Erythroblast (primary cell): ENCODE measurements around the gene ZNF773.

Source experiments
- GATA1 ChIP-seq: IDR thresholded peaks from 2 replicates; pipeline ENCODE4 v1.6.1; 2011; ENCODE audit warnings: low read depth, mild to moderate bottlenecking, control low read depth, low read length, moderate library complexity
- POLR2A ChIP-seq: IDR thresholded peaks from 2 replicates; pipeline ENCODE4 v1.6.1; 2011; ENCODE audit warnings: mild to moderate bottlenecking, low read length

DNA sequence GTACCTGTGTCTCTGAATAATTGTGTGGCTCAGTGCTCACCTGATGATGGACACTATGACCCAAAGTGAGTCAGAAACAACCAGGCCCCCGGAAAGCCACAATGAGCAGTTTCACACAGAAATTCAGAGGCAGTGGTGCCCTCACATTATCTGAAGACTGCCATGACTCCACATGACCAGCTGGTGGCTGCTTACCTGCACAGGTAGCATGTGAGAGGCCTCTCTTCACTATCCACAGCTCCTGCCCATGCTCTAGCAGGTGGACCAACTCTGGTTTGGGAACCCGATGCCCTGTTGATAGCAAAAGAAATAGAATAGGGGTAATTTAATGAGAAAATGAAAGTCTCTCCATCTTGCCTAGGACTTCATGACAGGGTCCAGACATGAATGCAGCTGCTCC, 52.7 kb downstream of the ZNF773 start:
- TF ChIP-seq POLR2A, result no peak
- no peak for TF ChIP-seq GATA1
